CD4-positive, alpha-beta T cell (primary cell): ENCODE measurements around the gene GPS1. TPM values are rescaled to one million over a fixed set of nuclear protein-coding genes. Genes with fewer than 3 reads are reported as not detected.

Experiments used
- ATAC-seq: fragments of 200-7000 bp; cut with Tn5 transposase; one replicate; pipeline ENCODE4 v1.10.0; 2022; ENCODE audit warnings: mild to moderate bottlenecking; ENCODE audit not compliant: poor library complexity
- CTCF ChIA-PET: fragments of 350-600 bp; sonication (Branson Sonifier 250); formaldehyde crosslinking; loops from one replicate; lab custom pipeline; 2021; ENCODE audit warnings: antibody characterized with exemption, inconsistent platforms; lab: Charles Lee
- POLR2A ChIA-PET: fragments of 350-600 bp; sonication (Branson Sonifier 250); formaldehyde crosslinking; loops from one replicate; lab custom pipeline; 2021; ENCODE audit warnings: antibody characterized with exemption, inconsistent platforms; lab: Charles Lee
- DNase-seq, 14 experiments: peaks; one replicate each; pipeline ENCODE4 v3.0.0-alpha.2; 2013 to 2020; ENCODE audit warnings: mixed read lengths in 2 of 14
- H3K27ac ChIP-seq, 2 donors: one replicate each; pipeline versions ENCODE4 v1.5.1 to v1.7.0; 2013; ENCODE audit warnings: low read length in 2 of 2, low read depth in 1 of 2, mild to moderate bottlenecking in 1 of 2
- H3K27me3 ChIP-seq, 2 experiments: 1 replicate in 1 of 2; 2 replicates in 1 of 2; pipeline versions ENCODE4 v1.6.1 to v1.7.0; 2013; ENCODE audit warnings: low read length in 2 of 2, control low read depth in 1 of 2, mild to moderate bottlenecking in 1 of 2, moderate library complexity in 1 of 2; ENCODE audit not compliant: insufficient read depth in 2 of 2, control insufficient read depth in 1 of 2
- H3K36me3 ChIP-seq: one replicate; pipeline ENCODE4 v1.6.1; 2013; ENCODE audit warnings: low read length, control low read depth; ENCODE audit not compliant: insufficient read depth
- H3K4me1 ChIP-seq: one replicate; pipeline ENCODE4 v1.6.1; 2013; ENCODE audit warnings: low read length, control low read depth; ENCODE audit not compliant: insufficient read depth
- H3K4me3 ChIP-seq: one replicate; pipeline ENCODE4 v1.5.1; 2013; ENCODE audit warnings: mild to moderate bottlenecking, low read length, moderate library complexity
- H3K9me3 ChIP-seq, 2 experiments: 1 replicate in 1 of 2; 2 replicates in 1 of 2; pipeline versions ENCODE4 v1.6.1 to v1.7.0; 2013; ENCODE audit warnings: low read length in 2 of 2, mild to moderate bottlenecking in 2 of 2, control low read depth in 1 of 2, moderate library complexity in 1 of 2; ENCODE audit not compliant: control insufficient read depth in 1 of 2, insufficient read depth in 1 of 2
- H3K27ac Mint-ChIP-seq: one replicate; pipeline ENCODE4 v1.8.0; 2020; ENCODE audit warnings: mixed read lengths
- H3K27me3 Mint-ChIP-seq: one replicate; pipeline ENCODE4 v1.8.0; 2021; ENCODE audit warnings: mixed read lengths
- H3K36me3 Mint-ChIP-seq: one replicate; pipeline ENCODE4 v1.8.0; 2021; ENCODE audit warnings: low read depth, mixed read lengths
- H3K4me1 Mint-ChIP-seq: one replicate; pipeline ENCODE4 v1.8.0; 2021; ENCODE audit warnings: low read depth, mixed read lengths
- H3K4me3 Mint-ChIP-seq: one replicate; pipeline ENCODE4 v1.8.0; 2020; ENCODE audit warnings: mild to moderate bottlenecking, mixed read lengths
- H3K9me3 Mint-ChIP-seq: one replicate; pipeline ENCODE4 v1.8.0; 2020; ENCODE audit warnings: mixed read lengths
- intact Hi-C, 2 experiments: fragments of 100-400 bp; cut with DNase I in 1 of 2; cut with micrococcal nuclease in 1 of 2; formaldehyde crosslinking; loops; one replicate each; pipeline versions ENCODE4 v1.15.1 to v1.9.0; 2023 to 2025; cut with DNase I, micrococcal nuclease
- total RNA-seq, 174 experiments: library from RNA in 2 of 174; stranded (reverse) in 2 of 174; gene quantifications; one replicate each; pipeline ENCODE4 v1.2.3 and lab custom pipeline; 2021 to 2026
- TF ChIP-seq, protein P1 (sequence below): fragments of 200-600 bp; IDR thresholded peaks from one replicate; pipeline ENCODE4 v1.8.0; 2022; ENCODE audit warnings: antibody characterized with exemption, mild to moderate bottlenecking

The GPS1 gene
- total RNA-seq, 2 experiments from 2014 or later, result 64.6 to 69.3 TPM

- Mint-ChIP-seq H3K4me3 (no peak overlapping the region), H3K36me3 (peaks cover 27% of the 10 kb centered on the region), H3K9me3 (no peaks in the 10 kb centered on the region), H3K27ac (no peak overlapping the region), H3K4me1 (no peaks in the 10 kb centered on the region), H3K27me3 (no peaks in the 10 kb centered on the region)
- ATAC-seq (no peak), DNase-seq (peak in 2 of 14 experiments; percentile 1 to 6)
- Histone ChIP-seq H3K36me3 (peaks cover 92% of the 10 kb centered on the region), H3K27ac (no peak overlapping the region), H3K4me3 (no peak overlapping the region), H3K9me3 (no peaks in the 10 kb centered on the region), H3K27me3 (no peaks in the 10 kb centered on the region), H3K4me1 (no peaks in the 10 kb centered on the region)
- intact Hi-C loops, result no loop called here
- TF ChIP-seq, protein P1, sequence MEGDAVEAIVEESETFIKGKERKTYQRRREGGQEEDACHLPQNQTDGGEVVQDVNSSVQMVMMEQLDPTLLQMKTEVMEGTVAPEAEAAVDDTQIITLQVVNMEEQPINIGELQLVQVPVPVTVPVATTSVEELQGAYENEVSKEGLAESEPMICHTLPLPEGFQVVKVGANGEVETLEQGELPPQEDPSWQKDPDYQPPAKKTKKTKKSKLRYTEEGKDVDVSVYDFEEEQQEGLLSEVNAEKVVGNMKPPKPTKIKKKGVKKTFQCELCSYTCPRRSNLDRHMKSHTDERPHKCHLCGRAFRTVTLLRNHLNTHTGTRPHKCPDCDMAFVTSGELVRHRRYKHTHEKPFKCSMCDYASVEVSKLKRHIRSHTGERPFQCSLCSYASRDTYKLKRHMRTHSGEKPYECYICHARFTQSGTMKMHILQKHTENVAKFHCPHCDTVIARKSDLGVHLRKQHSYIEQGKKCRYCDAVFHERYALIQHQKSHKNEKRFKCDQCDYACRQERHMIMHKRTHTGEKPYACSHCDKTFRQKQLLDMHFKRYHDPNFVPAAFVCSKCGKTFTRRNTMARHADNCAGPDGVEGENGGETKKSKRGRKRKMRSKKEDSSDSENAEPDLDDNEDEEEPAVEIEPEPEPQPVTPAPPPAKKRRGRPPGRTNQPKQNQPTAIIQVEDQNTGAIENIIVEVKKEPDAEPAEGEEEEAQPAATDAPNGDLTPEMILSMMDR, result no peak
- ChIA-PET CTCF (no interaction called here), POLR2A (no interaction called here)
Measured at GRCh38 chr17:82086941-82087906, 35.5 kb downstream of the GPS1 start.

DNA sequence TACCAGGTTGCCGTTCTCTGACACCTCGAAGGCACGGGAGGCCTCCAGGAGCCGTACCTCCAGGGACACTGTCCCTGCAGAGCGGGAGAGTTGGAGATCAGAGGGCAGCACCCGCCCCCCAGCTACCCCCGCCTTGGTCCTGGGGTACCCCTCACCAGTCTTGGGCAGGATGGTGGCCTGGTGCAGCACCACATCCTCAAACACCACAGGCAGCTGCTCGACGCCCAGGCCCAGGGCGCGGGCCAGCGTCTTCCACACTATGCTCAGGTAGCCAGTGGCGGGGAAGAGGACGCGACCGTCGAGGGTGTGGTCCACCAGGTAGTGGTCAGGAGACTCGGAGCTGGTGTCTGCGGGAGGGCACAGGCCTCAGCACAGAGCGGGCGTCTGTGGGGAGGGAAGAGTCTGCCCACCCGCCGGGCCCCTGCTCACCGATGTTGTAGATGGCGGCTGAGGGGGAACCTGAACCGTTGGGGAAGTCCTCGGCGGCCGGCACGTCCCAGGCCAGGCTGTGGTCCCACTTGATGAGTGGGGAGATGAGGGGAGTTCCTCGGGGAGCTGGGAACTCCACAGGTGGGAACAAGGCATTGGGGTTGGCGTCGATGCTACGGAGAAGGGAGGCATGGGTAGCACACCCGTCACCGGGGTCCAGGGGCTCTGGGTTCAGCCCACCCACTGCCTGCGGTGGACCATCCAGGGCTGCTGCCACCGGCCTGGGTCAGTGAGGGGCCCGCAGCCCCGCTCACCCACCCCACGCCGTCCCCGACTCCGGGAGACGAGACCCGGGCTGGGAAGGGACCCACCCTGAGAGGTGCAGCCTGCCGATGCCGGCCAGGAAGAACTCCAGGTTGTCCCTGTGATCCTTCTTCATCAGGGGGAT, 36.5 kb downstream of the GPS1 start:
- Histone ChIP-seq H3K27me3 (no peaks in the 10 kb centered on the region), H3K9me3 (no peaks in the 10 kb centered on the region), H3K4me3 (no peak overlapping the region), H3K36me3 (peaks cover 92% of the 10 kb centered on the region), H3K4me1 (no peaks in the 10 kb centered on the region), H3K27ac (no peak overlapping the region)
- no peaks in the 10 kb centered on the region for H3K4me1 Mint-ChIP-seq
- peaks cover 24% of the 10 kb centered on the region for H3K36me3 Mint-ChIP-seq
- no peak overlapping the region for H3K4me3 Mint-ChIP-seq
- TF ChIP-seq, protein P1, result no peak
- H3K27me3 Mint-ChIP-seq, result no peaks in the 10 kb centered on the region
- ChIA-PET POLR2A (no interaction called here), CTCF (no interaction called here)
- H3K9me3 Mint-ChIP-seq, result no peaks in the 10 kb centered on the region
- H3K27ac Mint-ChIP-seq, result peak overlapping the region; percentile 49
- no peak for ATAC-seq
- intact Hi-C loops, result no loop called here
- DNase-seq, result peak in 2 of 14 experiments; percentile 0 to 6

DNA sequence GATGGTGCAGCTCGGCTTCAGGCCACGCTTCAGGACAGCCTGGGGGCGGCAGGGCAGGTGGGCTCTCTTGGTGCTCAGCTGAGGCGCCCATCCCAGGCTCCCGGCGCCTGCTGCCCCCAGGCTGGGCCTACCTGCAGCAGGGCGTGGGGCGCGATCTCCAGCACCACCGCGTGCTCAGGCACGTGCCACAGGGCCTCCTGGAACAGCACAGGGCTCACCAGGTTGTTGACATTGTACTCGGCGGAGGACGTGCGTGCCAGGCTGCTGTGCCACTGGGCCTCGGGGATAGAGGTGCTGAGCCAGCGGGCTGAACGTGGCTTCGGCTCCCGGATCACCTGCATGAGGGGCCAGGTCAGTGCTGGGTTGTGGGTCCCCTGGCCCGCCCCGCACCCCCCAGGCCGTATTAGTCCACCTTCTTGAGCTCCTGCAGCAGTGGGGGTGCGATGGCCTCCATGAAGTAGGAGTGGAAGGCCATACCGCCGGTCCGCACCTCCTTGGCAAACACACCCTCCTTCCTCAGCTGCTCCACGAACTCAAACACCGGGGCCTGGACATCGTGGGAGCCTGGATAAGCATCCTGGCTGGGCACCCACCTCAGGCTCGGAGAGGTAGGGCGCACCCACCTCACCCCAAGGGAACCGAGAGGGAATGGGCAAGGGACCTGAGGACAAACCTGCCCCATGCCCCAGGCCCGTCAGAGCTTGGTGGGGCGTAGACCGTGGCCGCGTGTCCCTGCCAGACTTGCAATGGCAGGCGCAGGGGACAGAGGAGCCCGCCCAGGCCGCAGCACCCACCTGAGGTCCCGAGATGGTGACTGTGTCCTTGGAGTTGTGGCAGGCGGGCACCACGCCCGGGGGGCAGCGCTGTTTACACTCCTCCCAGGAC, 37.4 kb downstream of the GPS1 start:
- Histone ChIP-seq H3K27me3 (no peaks in the 10 kb centered on the region), H3K27ac (no peak overlapping the region), H3K9me3 (no peaks in the 10 kb centered on the region), H3K4me1 (no peaks in the 10 kb centered on the region), H3K4me3 (no peak overlapping the region), H3K36me3 (peaks cover 94% of the 10 kb centered on the region)
- ChIA-PET POLR2A (no interaction called here), CTCF (no interaction called here)
- no peak for ATAC-seq
- TF ChIP-seq, protein P1, result no peak
- no peak overlapping the region for H3K4me3 Mint-ChIP-seq
- H3K27me3 Mint-ChIP-seq, result no peaks in the 10 kb centered on the region
- peak in 1 of 14 experiments; percentile 8 for DNase-seq
- no peak overlapping the region for H3K27ac Mint-ChIP-seq
- H3K36me3 Mint-ChIP-seq, result peaks cover 21% of the 10 kb centered on the region
- intact Hi-C loops, result no loop called here
- no peaks in the 10 kb centered on the region for H3K9me3 Mint-ChIP-seq
- no peaks in the 10 kb centered on the region for H3K4me1 Mint-ChIP-seq
